Measurements from ENCODE around the gene UBAC1. TPM values are rescaled to one million over a fixed set of nuclear protein-coding genes. Genes with fewer than 3 reads are reported as not detected.

The UBAC1 gene
- total and polyA plus RNA-seq, 7 donors: 71.1 to 261 (median 162) TPM

- peaks cover 0 to 21% of the 10 kb centered on the region in 2 donors for H3K36me3 ChIP-seq (ENCODE audit: insufficient read depth in 1 of 2, low read depth in 1 of 2)
- TF ChIP-seq CTCF (IDR thresholded peaks at IDR 0.05): no peak
- DNase-seq: no peak
- H3K27ac ChIP-seq: no peak overlapping the region
- H3K9me3 ChIP-seq: no peaks in the 10 kb centered on the region
- peaks cover 8% of the 10 kb centered on the region for H3K4me1 ChIP-seq
- H3K27me3 ChIP-seq (ENCODE audit: insufficient read depth in 3 of 3, low read length in 2 of 3): no peaks in the 10 kb centered on the region
- H3K4me3 ChIP-seq: no peak overlapping the region
- 90 to 95% (median 92%) methylated on average over 12 to 15 of the region's 15 CpGs for WGBS, 3 donors
- no peak for ATAC-seq
- intact Hi-C loops (cut with DNase I): no loop called here
Measured at GRCh38 chr9:136004712-136005111, 43.5 kb upstream of the UBAC1 start.

GRCh38 chr9:136004219-136004618 lies 43.0 kb upstream of the UBAC1 start:
- Histone ChIP-seq H3K27ac (no peak overlapping the region), H3K9me3 (no peaks in the 10 kb centered on the region), H3K36me3 (ENCODE audit: insufficient read depth in 1 of 2, low read depth in 1 of 2) (peaks cover 0 to 16% of the 10 kb centered on the region in 2 donors), H3K4me1 (peaks cover 8% of the 10 kb centered on the region), H3K4me3 (no peak overlapping the region), H3K27me3 (ENCODE audit: insufficient read depth in 3 of 3, low read length in 2 of 3) (no peaks in the 10 kb centered on the region)
- WGBS, 3 donors: 87 to 89% (median 88%) methylated on average over 9 of the region's 9 CpGs
- DNase-seq (no peak), ATAC-seq (no peak)
- TF ChIP-seq CTCF (IDR thresholded peaks at IDR 0.05): no peak
- intact Hi-C loops (cut with DNase I): no loop called here

- DNase-seq: no peak
- H3K9me3 ChIP-seq: no peaks in the 10 kb centered on the region
- H3K4me1 ChIP-seq: peaks cover 8% of the 10 kb centered on the region
- intact Hi-C loops (cut with DNase I): no loop called here
- peak in 2 of 4 donors; percentile 11 to 14 for ATAC-seq
- H3K36me3 ChIP-seq (ENCODE audit: insufficient read depth in 1 of 2, low read depth in 1 of 2): peaks cover 0 to 10% of the 10 kb centered on the region in 2 donors
- no peaks in the 10 kb centered on the region for H3K27me3 ChIP-seq (ENCODE audit: insufficient read depth in 3 of 3, low read length in 2 of 3)
- no peak overlapping the region for H3K4me3 ChIP-seq
- no peak overlapping the region for H3K27ac ChIP-seq
- no peak for TF ChIP-seq CTCF (IDR thresholded peaks at IDR 0.05)
- 26 to 28% (median 27%) methylated on average over 15 of the region's 15 CpGs for WGBS, 3 donors
Measured at GRCh38 chr9:136003411-136004218, 42.4 kb upstream of the UBAC1 start.

- Histone ChIP-seq H3K9me3 (no peaks in the 10 kb centered on the region), H3K36me3 (ENCODE audit: insufficient read depth in 1 of 2, low read depth in 1 of 2) (peaks cover 0 to 4% of the 10 kb centered on the region in 2 donors), H3K27me3 (ENCODE audit: insufficient read depth in 3 of 3, low read length in 2 of 3) (no peaks in the 10 kb centered on the region), H3K4me1 (peaks cover 8% of the 10 kb centered on the region), H3K4me3 (no peak overlapping the region), H3K27ac (no peak overlapping the region)
- DNase-seq (peak in 1 of 2 donors; percentile 78), ATAC-seq (peak; percentile 72 to 79 (median 76))
- intact Hi-C loops (cut with DNase I): no loop called here
- 2 to 16% (median 4%) methylated on average over 6 to 10 of the region's 10 CpGs for WGBS, 3 donors
- TF ChIP-seq CTCF (IDR thresholded peaks at IDR 0.05): no peak
Measured at GRCh38 chr9:136002881-136003280, 41.7 kb upstream of the UBAC1 start.

Data from psoas muscle (tissue), 8 donors.